ENCODE data around the gene IGSF22.

DNA sequence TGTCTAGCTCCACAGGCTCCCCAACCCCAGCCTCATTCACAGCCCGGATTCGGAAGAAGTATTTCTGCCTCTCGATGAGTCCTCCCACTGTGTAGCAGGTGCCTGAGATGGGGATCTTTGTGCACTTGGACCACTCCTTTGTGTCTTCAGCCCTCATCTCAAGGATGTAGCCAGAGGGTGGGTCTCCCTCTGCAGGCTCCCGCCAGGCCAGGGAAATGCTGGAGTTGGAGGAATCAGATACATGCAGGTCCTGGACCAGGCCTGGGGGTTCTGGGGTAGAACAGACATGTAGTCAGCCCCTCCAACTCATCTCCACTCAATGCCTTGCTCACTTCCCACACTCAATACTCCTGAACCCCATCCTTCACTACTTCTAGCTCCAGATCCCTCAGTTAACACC is 16.6 kb downstream of the IGSF22 start:
- no peak for TF ChIP-seq POLR2A (IDR thresholded peaks at IDR 0.05; ENCODE audit: low read length)
- no peak for TF ChIP-seq GATA1 (IDR thresholded peaks at IDR 0.05; ENCODE audit: low read depth, low read length)

Data from erythroblast (primary cell).